IMR-90 (cell line): ENCODE data around the gene PRKACG. TPM values are rescaled to one million over a fixed set of nuclear protein-coding genes. Genes with fewer than 3 reads are reported as not detected.

Experiments
- ATAC-seq: fragments of 200-7000 bp; cut with Tn5 transposase; 2 replicates; pipeline ENCODE4 v1.9.1; 2020; ENCODE audit warnings: low read depth, mild to moderate bottlenecking, moderate library complexity
- BruUV-seq: library from RNA; stranded (reverse); fragments of 400-500 nt; replicated peaks from 2 replicates; lab custom pipeline; 2021; lab: Mats Ljungman, UMichigan
- CTCF ChIA-PET: fragments of 300-600 bp; formaldehyde crosslinking; extraction: SDS; loops from one replicate; lab custom pipeline; 2021; ENCODE audit warnings: antibody characterized with exemption; lab: Yijun Ruan, JAX
- POLR2A ChIA-PET: fragments of 300-600 bp; sonication (Branson Sonifier 250); formaldehyde crosslinking; loops from one replicate; lab custom pipeline; 2022; ENCODE audit warnings: antibody characterized with exemption; ENCODE audit not compliant: unreplicated experiment; lab: Charles Lee
- DNase-seq: peaks from one replicate; pipeline ENCODE4 v3.0.0; 2013
- H2AFZ ChIP-seq: replicated peaks from 2 replicates; pipeline ENCODE3; 2013; ENCODE audit warnings: low read length, mild to moderate bottlenecking; ENCODE audit not compliant: poor library complexity
- H2AK5ac ChIP-seq: 2 replicates; pipeline ENCODE4 v1.6.1; 2013; ENCODE audit warnings: low read depth, low read length, inconsistent platforms
- H2AK9ac ChIP-seq: replicated peaks from 2 replicates; pipeline ENCODE3; 2013; ENCODE audit warnings: mild to moderate bottlenecking, low read depth, low read length, moderate library complexity; ENCODE audit not compliant: poor library complexity
- H2BK120ac ChIP-seq: 2 replicates; pipeline ENCODE4 v1.6.1; 2013; ENCODE audit warnings: low read depth, low read length, inconsistent platforms
- H2BK15ac ChIP-seq: 3 replicates; pipeline ENCODE4 v1.6.1; 2013; ENCODE audit warnings: low read depth, low read length, inconsistent platforms
- H2BK20ac ChIP-seq: 2 replicates; pipeline ENCODE4 v1.6.1; 2013; ENCODE audit warnings: low read depth, mild to moderate bottlenecking, inconsistent platforms, low read length, moderate library complexity
- H2BK5ac ChIP-seq: 2 replicates; pipeline ENCODE4 v1.6.1; 2013; ENCODE audit warnings: mild to moderate bottlenecking, low read depth, low read length, inconsistent platforms; ENCODE audit not compliant: poor library complexity, severe bottlenecking
- H3K14ac ChIP-seq: replicated peaks from 2 replicates; pipeline ENCODE4 v1.6.1; 2013; ENCODE audit warnings: low read depth, low read length, inconsistent platforms
- H3K18ac ChIP-seq: 2 replicates; pipeline ENCODE4 v1.6.1; 2013; ENCODE audit warnings: low read depth, low read length, control low read depth
- H3K23ac ChIP-seq: 2 replicates; pipeline ENCODE4 v1.6.1; 2013; ENCODE audit warnings: low read depth, low read length, inconsistent platforms
- H3K27ac ChIP-seq: 2 replicates; pipeline ENCODE4 v1.5.1; 2013; ENCODE audit warnings: mild to moderate bottlenecking, control low read depth, low read length; ENCODE audit not compliant: insufficient read depth
- H3K27me3 ChIP-seq: 2 replicates; pipeline ENCODE4 v1.6.1; 2013; ENCODE audit warnings: low read length; ENCODE audit not compliant: control insufficient read depth, insufficient read depth
- H3K36me3 ChIP-seq: 2 replicates; pipeline ENCODE4 v1.6.1; 2013; ENCODE audit warnings: low read length, mixed read lengths; ENCODE audit not compliant: control insufficient read depth, insufficient read depth
- H3K4ac ChIP-seq: 2 replicates; pipeline ENCODE4 v1.6.1; 2013; ENCODE audit warnings: low read depth, low read length, inconsistent platforms
- H3K4me1 ChIP-seq: 2 replicates; pipeline ENCODE4 v1.6.1; 2013; ENCODE audit warnings: low read length, mixed read lengths; ENCODE audit not compliant: control insufficient read depth, insufficient read depth
- H3K4me2 ChIP-seq: 2 replicates; pipeline ENCODE4 v1.6.1; 2013; ENCODE audit warnings: low read depth, mild to moderate bottlenecking, control low read depth, low read length, moderate library complexity
- H3K4me3 ChIP-seq: 2 replicates; pipeline ENCODE4 v1.5.1; 2013; ENCODE audit warnings: low read depth, mild to moderate bottlenecking, control low read depth, low read length, moderate library complexity; ENCODE audit not compliant: insufficient read depth
- H3K56ac ChIP-seq: 2 replicates; pipeline ENCODE4 v1.6.1; 2013; ENCODE audit warnings: low read length, inconsistent platforms; ENCODE audit not compliant: insufficient read depth; ENCODE audit errors: extremely low read depth
- H3K79me1 ChIP-seq, 2 experiments: 2 replicates each; pipeline ENCODE4 v1.6.1; 2013; ENCODE audit warnings: low read length in 2 of 2, inconsistent platforms in 1 of 2, low read depth in 1 of 2
- H3K9ac ChIP-seq: 2 replicates; pipeline ENCODE4 v1.6.1; 2013; ENCODE audit warnings: low read depth, low read length, control low read depth
- H3K9me1 ChIP-seq: 2 replicates; pipeline ENCODE4 v1.6.1; 2013; ENCODE audit warnings: low read length, inconsistent platforms; ENCODE audit not compliant: insufficient read depth
- H3K9me3 ChIP-seq: 2 replicates; pipeline ENCODE4 v1.6.1; 2013; ENCODE audit warnings: low read length; ENCODE audit not compliant: control insufficient read depth, insufficient read depth
- H4K20me1 ChIP-seq: 2 replicates; pipeline ENCODE4 v1.6.1; 2013; ENCODE audit warnings: low read length, inconsistent platforms; ENCODE audit not compliant: insufficient read depth
- H4K5ac ChIP-seq: 2 replicates; pipeline ENCODE4 v1.6.1; 2013; ENCODE audit warnings: mild to moderate bottlenecking, low read depth, low read length, control low read depth
- H4K8ac ChIP-seq, 2 experiments: 2 replicates each; pipeline ENCODE4 v1.6.1; 2013; ENCODE audit warnings: low read depth in 2 of 2, low read length in 2 of 2, control low read depth in 1 of 2, inconsistent platforms in 1 of 2
- H4K91ac ChIP-seq: 2 replicates; pipeline ENCODE4 v1.6.1; 2013; ENCODE audit warnings: low read depth, low read length, inconsistent platforms; ENCODE audit not compliant: insufficient read depth
- CEBPB ChIP-seq: IDR thresholded peaks from 2 replicates; pipeline ENCODE4 v1.6.1; 2012; ENCODE audit warnings: low read depth, low read length, improper control_type of control experiment
- CHD1 ChIP-seq: IDR thresholded peaks from 2 replicates; pipeline ENCODE4 v1.6.1; 2012; ENCODE audit warnings: low read depth, low read length, improper control_type of control experiment
- MXI1 ChIP-seq: IDR thresholded peaks from 2 replicates; pipeline ENCODE4 v1.6.1; 2012; ENCODE audit warnings: low read depth, mild to moderate bottlenecking, low read length, moderate library complexity, borderline replicate concordance
- WGBS, 2 experiments: methylation state at CpG; one replicate each; pipeline versions ENCODE4 v1.1.5 to v1.1.7; 2013; ENCODE audit warnings: missing lambda C conversion rate in 2 of 2; ENCODE audit not compliant: insufficient read length in 1 of 2; ENCODE audit errors: extremely low coverage in 2 of 2; 5-methylcytosine and 5-hydroxymethylcytosine counted together
- dilution Hi-C: fragments of 300-500 bp; cut with HindIII; formaldehyde crosslinking; loops from one replicate; pipeline ENCODE4 v1.14.3; 2018; ENCODE audit warnings: low sequenced_read_pairs; ENCODE audit not compliant: unreplicated experiment
- in situ Hi-C: fragments of 300-500 bp; cut with MboI; formaldehyde crosslinking; loops from 3 replicates; pipeline ENCODE4 v1.14.3; 2019; ENCODE audit warnings: low sequenced_read_pairs, inconsistent platforms, mixed read lengths
- intact Hi-C: fragments of 100-400 bp; cut with micrococcal nuclease; formaldehyde crosslinking; loops from 2 replicates; pipeline ENCODE4 v1.10.0; 2022
- polyA plus RNA-seq, 3 experiments: library from polyadenylated mRNA; depleted of rRNA; stranded (reverse); fragments of >200 nt; gene quantifications; 2 replicates each; pipeline ENCODE4 v1.2.3, GENCODE V29; 2012; ENCODE audit warnings: low replicate concordance in 1 of 3
- total RNA-seq: library from RNA; depleted of rRNA; stranded (reverse); fragments of >200 nt; gene quantifications from 2 replicates; pipeline ENCODE4 v1.2.3, GENCODE V29; 2012
- TF ChIP-seq, protein P1 (sequence below): fragments of 150-350 bp; IDR thresholded peaks from 2 replicates; pipeline ENCODE4 v1.6.1; 2017; ENCODE audit warnings: mild to moderate bottlenecking, antibody characterized with exemption, low read length, low read depth
- TF ChIP-seq, protein P2 (sequence below): conservative IDR thresholded peaks from 2 replicates; pipeline ENCODE4 v1.5.1; 2012; ENCODE audit warnings: mild to moderate bottlenecking, low read depth, low read length, improper control_type of control experiment

PRKACG gene
- total and polyA plus RNA-seq, 2 of the 4 experiments (the other 2 are of a cell fraction) = not detected

DNA sequence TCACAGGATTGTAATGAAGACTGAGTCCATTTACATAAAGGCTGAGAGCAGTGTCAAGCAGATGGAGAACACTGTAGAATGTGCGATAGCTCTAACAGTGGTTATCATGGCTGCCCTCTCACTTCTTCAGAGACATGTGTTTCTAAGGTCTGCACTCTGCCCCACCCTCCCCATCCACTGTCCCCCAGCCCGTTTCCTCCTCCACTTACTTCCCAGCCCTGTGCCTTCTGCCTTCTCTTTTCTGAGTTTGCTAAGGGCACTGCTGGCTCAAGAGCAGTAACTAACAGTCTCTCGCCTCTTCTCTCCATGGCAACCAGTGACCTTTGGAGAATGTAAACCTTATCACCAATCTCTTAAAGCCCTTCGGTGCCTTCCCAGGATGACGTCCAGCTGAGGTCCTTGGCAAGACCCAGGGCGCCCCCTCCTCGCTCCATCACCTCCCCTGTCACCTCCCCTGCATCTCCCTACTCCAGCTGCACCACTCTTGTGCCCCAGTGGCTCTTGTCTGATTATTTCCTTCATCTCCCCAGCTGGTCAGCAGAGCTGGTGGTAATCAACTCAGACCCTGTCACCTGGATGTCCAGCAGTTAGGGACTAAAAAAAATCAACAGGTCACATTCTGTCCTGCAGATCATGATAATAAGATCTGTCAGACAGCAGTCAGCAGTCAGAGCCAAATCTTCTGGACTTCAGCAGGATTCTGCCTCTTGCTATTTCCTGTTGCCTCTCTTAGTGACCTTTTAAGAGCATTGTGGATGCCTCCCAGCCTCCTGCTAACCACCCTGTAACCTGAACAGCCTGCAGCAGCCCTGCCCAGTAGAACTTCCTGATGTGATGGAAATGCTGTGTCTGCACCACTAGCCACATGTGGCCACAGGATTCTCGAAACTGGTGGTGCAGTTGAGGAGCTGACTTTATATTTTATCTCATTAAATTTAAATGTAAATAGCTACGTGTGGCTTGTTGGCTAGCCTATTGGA, 30.6 kb upstream of the PRKACG start:
- Histone ChIP-seq H2AFZ (peak overlapping the region; percentile 47), H2BK20ac (no peak overlapping the region), H3K27me3 (no peaks in the 10 kb centered on the region), H2BK120ac (no peak overlapping the region), H3K4me1 (peaks cover 8% of the 10 kb centered on the region), H3K36me3 (peaks cover 16% of the 10 kb centered on the region), H4K5ac (no peak overlapping the region), H4K91ac (no peak overlapping the region; the same call in 1 of the 2 replicates), H3K23ac (no peak overlapping the region), H2AK5ac (no peak overlapping the region), H4K20me1 (no peaks in the 10 kb centered on the region; the same call in 1 of the 2 replicates), H2BK15ac (no peak overlapping the region), H3K9me1 (no peaks in the 10 kb centered on the region; the same call in 1 of the 2 replicates), H3K18ac (no peak overlapping the region), H3K27ac (no peak overlapping the region), H3K56ac (no peak overlapping the region), H3K9me3 (no peaks in the 10 kb centered on the region), H3K4me3 (no peak overlapping the region), H3K9ac (no peak overlapping the region), H2BK5ac (no peak overlapping the region), H2AK9ac (no peak overlapping the region), H3K14ac (0 out of 2 replicates have a peak overlapping the region, but pooled peaks have one; percentile 51), H3K4ac (peak overlapping the region; percentile 29), H4K8ac (no peak overlapping the region), H3K4me2 (peak overlapping the region; percentile 11; the same call in 1 of the 2 replicates), H3K79me1 (peaks cover 14 to 33% of the 10 kb centered on the region in 2 experiments)
- BruUV-seq = no TSS peak
- peak; percentile 68 for DNase-seq
- ChIA-PET POLR2A (no interaction called here), CTCF (interaction anchor here (1.0 to 1.2 kb wide), 2 partner anchors 9 to 98 kb away, joined by 3 read pairs; no protein-coding TSS in a partner anchor)
- WGBS, 2 experiments = 35% methylated on average over 5 of the region's 9 CpGs; no CpG with 5 or more reads in 1 of the 2 experiments
- dilution Hi-C loops = no loop called here
- peak; percentile 83 for ATAC-seq
- intact Hi-C loops = no loop called here
- TF ChIP-seq CHD1 = no peak
- TF ChIP-seq, protein P1, sequence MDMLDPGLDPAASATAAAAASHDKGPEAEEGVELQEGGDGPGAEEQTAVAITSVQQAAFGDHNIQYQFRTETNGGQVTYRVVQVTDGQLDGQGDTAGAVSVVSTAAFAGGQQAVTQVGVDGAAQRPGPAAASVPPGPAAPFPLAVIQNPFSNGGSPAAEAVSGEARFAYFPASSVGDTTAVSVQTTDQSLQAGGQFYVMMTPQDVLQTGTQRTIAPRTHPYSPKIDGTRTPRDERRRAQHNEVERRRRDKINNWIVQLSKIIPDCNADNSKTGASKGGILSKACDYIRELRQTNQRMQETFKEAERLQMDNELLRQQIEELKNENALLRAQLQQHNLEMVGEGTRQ = no peak
- TF ChIP-seq, protein P2, sequence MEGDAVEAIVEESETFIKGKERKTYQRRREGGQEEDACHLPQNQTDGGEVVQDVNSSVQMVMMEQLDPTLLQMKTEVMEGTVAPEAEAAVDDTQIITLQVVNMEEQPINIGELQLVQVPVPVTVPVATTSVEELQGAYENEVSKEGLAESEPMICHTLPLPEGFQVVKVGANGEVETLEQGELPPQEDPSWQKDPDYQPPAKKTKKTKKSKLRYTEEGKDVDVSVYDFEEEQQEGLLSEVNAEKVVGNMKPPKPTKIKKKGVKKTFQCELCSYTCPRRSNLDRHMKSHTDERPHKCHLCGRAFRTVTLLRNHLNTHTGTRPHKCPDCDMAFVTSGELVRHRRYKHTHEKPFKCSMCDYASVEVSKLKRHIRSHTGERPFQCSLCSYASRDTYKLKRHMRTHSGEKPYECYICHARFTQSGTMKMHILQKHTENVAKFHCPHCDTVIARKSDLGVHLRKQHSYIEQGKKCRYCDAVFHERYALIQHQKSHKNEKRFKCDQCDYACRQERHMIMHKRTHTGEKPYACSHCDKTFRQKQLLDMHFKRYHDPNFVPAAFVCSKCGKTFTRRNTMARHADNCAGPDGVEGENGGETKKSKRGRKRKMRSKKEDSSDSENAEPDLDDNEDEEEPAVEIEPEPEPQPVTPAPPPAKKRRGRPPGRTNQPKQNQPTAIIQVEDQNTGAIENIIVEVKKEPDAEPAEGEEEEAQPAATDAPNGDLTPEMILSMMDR = no peak
- no peak for TF ChIP-seq MXI1
- no peak for TF ChIP-seq CEBPB
- in situ Hi-C loops = no loop called here
